Astrocyte (in vitro differentiated cells and primary cell): ENCODE measurements around the gene MATCAP1.

Experiments used
- CTCF ChIP-seq: IDR thresholded peaks from 2 replicates; pipeline ENCODE4 v1.5.1; 2011; ENCODE audit warnings: low read depth, mild to moderate bottlenecking, inconsistent platforms, low read length, moderate library complexity; ENCODE audit not compliant: insufficient read depth
- EZH2 ChIP-seq: IDR thresholded peaks from 2 replicates; pipeline ENCODE4 v1.6.1; 2012; ENCODE audit warnings: mild to moderate bottlenecking, low read length, inconsistent platforms; ENCODE audit not compliant: insufficient read depth

GRCh38 chr16:67199808-67200198, 16.0 kb upstream of the MATCAP1 start:
- TF ChIP-seq CTCF (no peak), EZH2 (no peak)
